DOHH2 (cell line): ENCODE data around the gene PTPN14.

Source experiments
- EZH2phosphoT487 ChIP-seq: fragments of 200-600 bp; sonication (generic); IDR thresholded peaks from 2 replicates; pipeline ENCODE4 v1.6.1; 2017; ENCODE audit warnings: borderline replicate concordance, mild to moderate bottlenecking, antibody characterized with exemption, low read length, moderate library complexity, mixed read lengths
- TF ChIP-seq, protein P1 (sequence below): fragments of 200-600 bp; sonication (generic); IDR thresholded peaks from one replicate; pipeline ENCODE4 v1.5.1; 2014; ENCODE audit warnings: antibody characterized with exemption, mild to moderate bottlenecking, low read depth, low read length; ENCODE audit not compliant: poor library complexity, severe bottlenecking

DNA sequence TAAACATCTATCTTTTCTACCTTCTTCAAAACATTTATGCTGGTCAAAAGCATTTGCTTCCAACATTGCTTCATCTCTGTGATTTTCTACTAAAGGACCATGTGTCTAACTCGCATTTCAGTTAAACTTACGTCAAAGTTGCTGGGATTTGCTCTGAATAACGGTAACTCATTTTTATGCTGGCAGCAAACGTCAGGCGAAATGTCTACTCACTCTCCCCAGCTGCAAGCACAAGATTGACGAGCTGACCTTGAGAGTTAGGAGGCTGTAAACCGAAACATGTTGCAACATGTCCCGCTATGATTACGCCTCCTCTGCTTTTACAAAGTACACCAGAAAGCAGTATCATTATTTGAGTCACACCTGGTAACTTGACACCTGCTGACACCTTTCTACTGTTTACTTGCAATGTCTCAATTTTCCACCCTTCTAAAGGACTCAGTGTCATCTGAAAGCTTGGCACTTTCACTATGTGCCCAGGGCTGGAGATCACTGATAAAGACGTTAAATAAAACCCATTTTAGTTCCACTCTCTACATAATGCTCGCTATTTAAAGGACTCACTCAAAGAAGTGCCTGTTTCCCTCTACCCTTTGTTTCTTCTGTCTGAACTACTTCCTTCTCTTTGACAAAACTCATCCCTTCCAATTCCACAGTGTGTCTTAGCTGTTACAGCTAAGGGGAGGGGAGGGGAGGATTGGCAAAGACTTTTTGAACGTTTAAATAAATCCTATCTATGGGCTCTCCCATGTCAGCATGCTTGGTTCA lies 111.9 kb downstream of the PTPN14 start:
- TF ChIP-seq, protein P1, sequence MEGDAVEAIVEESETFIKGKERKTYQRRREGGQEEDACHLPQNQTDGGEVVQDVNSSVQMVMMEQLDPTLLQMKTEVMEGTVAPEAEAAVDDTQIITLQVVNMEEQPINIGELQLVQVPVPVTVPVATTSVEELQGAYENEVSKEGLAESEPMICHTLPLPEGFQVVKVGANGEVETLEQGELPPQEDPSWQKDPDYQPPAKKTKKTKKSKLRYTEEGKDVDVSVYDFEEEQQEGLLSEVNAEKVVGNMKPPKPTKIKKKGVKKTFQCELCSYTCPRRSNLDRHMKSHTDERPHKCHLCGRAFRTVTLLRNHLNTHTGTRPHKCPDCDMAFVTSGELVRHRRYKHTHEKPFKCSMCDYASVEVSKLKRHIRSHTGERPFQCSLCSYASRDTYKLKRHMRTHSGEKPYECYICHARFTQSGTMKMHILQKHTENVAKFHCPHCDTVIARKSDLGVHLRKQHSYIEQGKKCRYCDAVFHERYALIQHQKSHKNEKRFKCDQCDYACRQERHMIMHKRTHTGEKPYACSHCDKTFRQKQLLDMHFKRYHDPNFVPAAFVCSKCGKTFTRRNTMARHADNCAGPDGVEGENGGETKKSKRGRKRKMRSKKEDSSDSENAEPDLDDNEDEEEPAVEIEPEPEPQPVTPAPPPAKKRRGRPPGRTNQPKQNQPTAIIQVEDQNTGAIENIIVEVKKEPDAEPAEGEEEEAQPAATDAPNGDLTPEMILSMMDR: no peak
- TF ChIP-seq EZH2phosphoT487: no peak
